H1 (cell line): ENCODE measurements around the gene NCAM1. TPM values are rescaled to one million over a fixed set of nuclear protein-coding genes. Genes with fewer than 3 reads are reported as not detected.

Experiments used
- CTCF ChIA-PET: fragments of 300-600 bp; sonication (Branson Sonifier 250); formaldehyde crosslinking; loops from one replicate; lab custom pipeline; 2021; ENCODE audit not compliant: partially characterized antibody; lab: Charles Lee
- POLR2A ChIA-PET: fragments of 300-600 bp; sonication (Branson Sonifier 250); formaldehyde crosslinking; loops from one replicate; lab custom pipeline; 2021; ENCODE audit warnings: inconsistent platforms; ENCODE audit not compliant: partially characterized antibody; lab: Charles Lee
- DNase-seq, 2 experiments: peaks; one replicate each; pipeline versions ENCODE4 v3.0.0 to v3.0.0-alpha.2; 2010 to 2022; ENCODE audit warnings: low spot score in 2 of 2, low read depth in 1 of 2, mixed read lengths in 1 of 2
- FAIRE-seq: peaks from 2 replicates; lab custom pipeline; 2011; peaks lifted over from hg19 to GRCh38; lab: Jason Lieb, UNC
- H2AFZ ChIP-seq: 2 replicates; pipeline ENCODE4 v1.8.1; 2012; ENCODE audit warnings: low read length, inconsistent platforms
- H2AK5ac ChIP-seq: 2 replicates; pipeline ENCODE4 v1.6.1; 2013; ENCODE audit warnings: low read depth, low read length
- H2BK120ac ChIP-seq: replicated peaks from 2 replicates; pipeline ENCODE3; 2013; ENCODE audit warnings: low read depth, low read length, inconsistent platforms
- H2BK12ac ChIP-seq: 2 replicates; pipeline ENCODE4 v1.6.1; 2013; ENCODE audit warnings: low read depth, low read length
- H2BK15ac ChIP-seq: 2 replicates; pipeline ENCODE4 v1.6.1; 2013; ENCODE audit warnings: low read length
- H2BK20ac ChIP-seq: 2 replicates; pipeline ENCODE4 v1.6.1; 2013; ENCODE audit warnings: low read length
- H2BK5ac ChIP-seq: 2 replicates; pipeline ENCODE4 v1.6.1; 2013; ENCODE audit warnings: low read depth, low read length
- H3K14ac ChIP-seq: 2 replicates; pipeline ENCODE4 v1.6.1; 2013; ENCODE audit warnings: inconsistent platforms; ENCODE audit not compliant: insufficient read length
- H3K18ac ChIP-seq: 2 replicates; pipeline ENCODE4 v1.6.1; 2013; ENCODE audit warnings: low read length; ENCODE audit errors: extremely low read depth
- H3K23ac ChIP-seq: 2 replicates; pipeline ENCODE4 v1.6.1; 2013; ENCODE audit warnings: inconsistent platforms; ENCODE audit not compliant: insufficient read length
- H3K23me2 ChIP-seq: 2 replicates; pipeline ENCODE4 v1.6.1; 2013; ENCODE audit warnings: low read depth, low read length
- H3K27ac ChIP-seq: 2 replicates; pipeline ENCODE4 v1.6.1; 2011; ENCODE audit warnings: low read depth, low read length, inconsistent platforms
- H3K27me3 ChIP-seq, 4 experiments: replicated peaks in 1 of 4; 1 replicate in 1 of 4; 2 replicates in 3 of 4; pipeline versions ENCODE4 v1.6.1 to v1.8.1; 2011 to 2013; ENCODE audit warnings: low read length in 3 of 4, mild to moderate bottlenecking in 3 of 4, inconsistent platforms in 2 of 4, mixed read lengths in 2 of 4, moderate library complexity in 1 of 4; ENCODE audit not compliant: control insufficient read depth in 3 of 4, insufficient read depth in 3 of 4; ENCODE audit errors: extremely low read depth in 1 of 4
- H3K36me3 ChIP-seq, 4 experiments: 2 replicates each; pipeline versions ENCODE4 v1.6.1 to v1.8.1; 2011 to 2013; ENCODE audit warnings: mild to moderate bottlenecking in 4 of 4, low read length in 3 of 4, moderate library complexity in 2 of 4, control low read depth in 1 of 4, inconsistent platforms in 1 of 4; ENCODE audit not compliant: insufficient read depth in 4 of 4, control insufficient read depth in 2 of 4
- H3K4ac ChIP-seq: replicated peaks from 2 replicates; pipeline ENCODE3; 2013; ENCODE audit warnings: low read length, low read depth, mixed read lengths, inconsistent platforms; ENCODE audit not compliant: insufficient read length
- H3K4me1 ChIP-seq, 4 experiments: replicated peaks in 1 of 4; 1 replicate in 1 of 4; 2 replicates in 3 of 4; pipeline versions ENCODE4 v1.6.1 to v1.8.1; 2011 to 2013; ENCODE audit warnings: low read length in 3 of 4, inconsistent platforms in 2 of 4, mixed read lengths in 1 of 4; ENCODE audit not compliant: insufficient read depth in 4 of 4, control insufficient read depth in 3 of 4
- H3K4me2 ChIP-seq, 2 experiments: 2 replicates each; pipeline versions ENCODE4 v1.6.1 to v1.8.1; 2011 to 2013; ENCODE audit warnings: low read depth in 2 of 2, low read length in 2 of 2, control low read depth in 1 of 2, inconsistent platforms in 1 of 2, mild to moderate bottlenecking in 1 of 2; ENCODE audit not compliant: insufficient read depth in 1 of 2
- H3K4me3 ChIP-seq, 4 experiments: fragments of 200-600, 300-600 bp in 1 of 4; sonication (generic), shearing (Covaris generic), sonication (Bioruptor Twin) in 1 of 4; 2 replicates each; pipeline versions ENCODE4 v1.5.1 to v1.8.1; 2011 to 2016; ENCODE audit warnings: low read length in 4 of 4, low read depth in 3 of 4, control low read depth in 2 of 4, inconsistent platforms in 2 of 4, mild to moderate bottlenecking in 2 of 4, mixed read lengths in 1 of 4, moderate library complexity in 1 of 4; ENCODE audit not compliant: insufficient read depth in 2 of 4; ENCODE audit errors: extremely low read depth in 1 of 4
- H3K56ac ChIP-seq: replicated peaks from 2 replicates; pipeline ENCODE3; 2013; ENCODE audit warnings: low read depth, mild to moderate bottlenecking, mixed read lengths, low read length, inconsistent platforms; ENCODE audit not compliant: insufficient read length
- H3K79me1 ChIP-seq: 2 replicates; pipeline ENCODE4 v1.6.1; 2013; ENCODE audit warnings: low read depth, low read length, control low read depth
- H3K79me2 ChIP-seq, 2 experiments: 2 replicates each; pipeline versions ENCODE4 v1.6.1 to v1.8.1; 2012 to 2013; ENCODE audit warnings: low read length in 2 of 2, mild to moderate bottlenecking in 2 of 2, inconsistent platforms in 1 of 2; ENCODE audit not compliant: insufficient read depth in 2 of 2, control insufficient read depth in 1 of 2
- H3K9ac ChIP-seq, 4 experiments: replicated peaks in 1 of 4; 1 replicate in 1 of 4; 2 replicates in 3 of 4; pipeline versions ENCODE4 v1.6.1 to v1.8.1; 2011 to 2013; ENCODE audit warnings: low read depth in 3 of 4, low read length in 3 of 4, control low read depth in 2 of 4, mild to moderate bottlenecking in 2 of 4, moderate library complexity in 2 of 4, inconsistent platforms in 1 of 4; ENCODE audit errors: extremely low read depth in 1 of 4
- H3K9me3 ChIP-seq, 2 experiments: 2 replicates each; pipeline versions ENCODE4 v1.6.1 to v1.8.1; 2012 to 2013; ENCODE audit warnings: mild to moderate bottlenecking in 2 of 2, moderate library complexity in 2 of 2, control low read depth in 1 of 2, inconsistent platforms in 1 of 2, low read depth in 1 of 2, low read length in 1 of 2, mixed read lengths in 1 of 2; ENCODE audit not compliant: insufficient read depth in 2 of 2
- H4K20me1 ChIP-seq, 2 experiments: replicated peaks in 1 of 2; 2 replicates each; pipeline versions ENCODE3 to v1.8.1; 2011 to 2013; ENCODE audit warnings: inconsistent platforms in 2 of 2, low read length in 2 of 2, mild to moderate bottlenecking in 1 of 2; ENCODE audit not compliant: insufficient read depth in 2 of 2, control insufficient read depth in 1 of 2
- H4K5ac ChIP-seq: 2 replicates; pipeline ENCODE4 v1.6.1; 2013; ENCODE audit warnings: low read length, low read depth, mixed read lengths, inconsistent platforms; ENCODE audit not compliant: insufficient read length
- H4K8ac ChIP-seq: 2 replicates; pipeline ENCODE4 v1.8.0; 2013; ENCODE audit warnings: mild to moderate bottlenecking, moderate library complexity, low read length, inconsistent platforms; ENCODE audit not compliant: insufficient read depth; ENCODE audit errors: extremely low read depth
- H4K91ac ChIP-seq: replicated peaks from 2 replicates; pipeline ENCODE3; 2013; ENCODE audit warnings: low read length, mixed read lengths, inconsistent platforms; ENCODE audit not compliant: insufficient read length
- EGR1 ChIP-seq: IDR thresholded peaks from 2 replicates; pipeline ENCODE4 v1.6.1; 2011; ENCODE audit warnings: low read depth, low read length, borderline replicate concordance
- MAFK ChIP-seq: IDR thresholded peaks from 2 replicates; pipeline ENCODE4 v1.6.1; 2012; ENCODE audit warnings: low read depth, mild to moderate bottlenecking, improper control_type of control experiment, low read length
- RNF2 ChIP-seq: fragments of 200-900, 300-1000 bp; sonication (generic); IDR thresholded peaks from 2 replicates; pipeline ENCODE4 v1.7.1; 2016; ENCODE audit warnings: borderline replicate concordance, low read depth, mild to moderate bottlenecking, antibody characterized with exemption, low read length; ENCODE audit not compliant: poor library complexity, severe bottlenecking; ENCODE audit errors: missing control alignments
- WGBS, 2 experiments: shearing (Covaris generic) in 1 of 2; methylation state at CpG; one replicate each; pipeline versions ENCODE4 v1.1.6 to v1.1.7; 2013 to 2015; ENCODE audit warnings: low lambda C conversion rate in 2 of 2, mixed read lengths in 2 of 2, inconsistent platforms in 1 of 2, low coverage in 1 of 2, missing lambda C conversion rate in 1 of 2; ENCODE audit not compliant: insufficient replicate concordance in 2 of 2, insufficient coverage in 1 of 2, insufficient read length in 1 of 2; ENCODE audit errors: extremely low coverage in 1 of 2, missing lambda C conversion rate in 1 of 2; 5-methylcytosine and 5-hydroxymethylcytosine counted together
- polyA plus RNA-seq, 7 experiments: library from polyadenylated mRNA; depleted of rRNA in 3 of 7; stranded (reverse) in 5 of 7; unstranded in 2 of 7; fragments of >200 nt in 5 of 7; fragments of 200-250 nt in 2 of 7; gene quantifications; 1 replicate in 5 of 7; 2 replicates in 1 of 7; 4 replicates in 1 of 7; pipeline versions ENCODE4 v1.2.1 to v1.2.3, GENCODE V29; 2011 to 2013; ENCODE audit warnings: missing spikeins in 2 of 7, mixed read lengths in 2 of 7
- total RNA-seq: library from RNA; stranded (reverse); fragmentation: NEBNext Ultra II Directional; extraction: Animal tissue kit (Norgen Biotek cat#: 25700); gene quantifications from 2 replicates; pipeline ENCODE4 v1.2.1, GENCODE V29; 2021

The NCAM1 gene
- total and polyA plus RNA-seq, 2 of the 8 experiments (the other 6 are each of a cell fraction or from before 2014, with no cell fraction given), result 3.1 to 4.3 TPM

- no peaks in the 10 kb centered on the region for H3K79me1 ChIP-seq
- H2BK15ac ChIP-seq, result no peak overlapping the region
- CTCF ChIA-PET, result interaction anchor here (1.0 to 1.5 kb wide), 3 partner anchors 56 to 422 kb away, joined by 3 to 5 read pairs (median 3); no protein-coding TSS in a partner anchor
- H2AK5ac ChIP-seq, result no peak overlapping the region
- no peak overlapping the region for H3K4me2 ChIP-seq
- H2BK20ac ChIP-seq, result no peak overlapping the region
- no peak overlapping the region for H3K14ac ChIP-seq
- no peak overlapping the region for H3K23ac ChIP-seq
- peaks cover 0 to 3% (median under 1%) of the 10 kb centered on the region in 4 experiments; a peak in 3 of 7 replicates for H3K4me1 ChIP-seq
- H2BK5ac ChIP-seq, result no peak overlapping the region
- no peaks in the 10 kb centered on the region for H3K9me3 ChIP-seq
- no peak overlapping the region for H3K9ac ChIP-seq
- no peak overlapping the region for H4K91ac ChIP-seq
- no peak overlapping the region for H4K8ac ChIP-seq
- 0 out of 7 replicates have a peak, but pooled peaks cover 0 to 5% (median 1%) of the 10 kb centered on the region in 4 experiments for H3K27me3 ChIP-seq
- no peak overlapping the region for H3K18ac ChIP-seq
- H4K5ac ChIP-seq, result no peak overlapping the region
- no peak overlapping the region for H2BK120ac ChIP-seq
- no peaks in the 10 kb centered on the region for H3K79me2 ChIP-seq
- TF ChIP-seq RNF2 (no peak), EGR1 (no peak), MAFK (no peak)
- TF ChIP-seq, all 59 proteins: peak for 0
- H4K20me1 ChIP-seq, result no peaks in the 10 kb centered on the region
- no peak overlapping the region for H3K4ac ChIP-seq
- no peak overlapping the region for H2AFZ ChIP-seq
- no peak overlapping the region for H3K27ac ChIP-seq
- DNase-seq (no peak), FAIRE-seq (no peak)
- no peak overlapping the region for H3K56ac ChIP-seq
- no peak overlapping the region for H2BK12ac ChIP-seq
- H3K4me3 ChIP-seq, result no peak overlapping the region
- H3K36me3 ChIP-seq, result no peaks in the 10 kb centered on the region
- no peaks in the 10 kb centered on the region for H3K23me2 ChIP-seq
- WGBS, 2 experiments, result 88% methylated on average over 2 of the region's 2 CpGs; no CpG with 5 or more reads in 1 of the 2 experiments
- POLR2A ChIA-PET, result no interaction called here
These were observed 347.4 kb downstream of the NCAM1 start for GRCh38 chr11:113308601-113309000.
